ENCODE results near the gene DFFA. TPM values are rescaled to one million over a fixed set of nuclear protein-coding genes. Genes with fewer than 3 reads are reported as not detected.
"Not testable (repeated sequence)": the region's sequence is repeated elsewhere in the genome, so short reads cannot be mapped to it uniquely, and the experiment has no call there.

Gene DFFA
- polyA plus RNA-seq, 2 of the 4 experiments (the other 2 are of a cell fraction), result 28.5 to 31.7 TPM

GRCh38 chr1:10415967-10416366, 56.4 kb downstream of the DFFA start:
- TF ChIP-seq HEYL (CRISPR knock-in tag; IDR thresholded peaks at IDR 0.05) (peak; percentile 49), EHF (CRISPR knock-in tag; IDR thresholded peaks at IDR 0.05) (0 out of 2 replicates have a peak, but pooled peaks have one; percentile 53), HMGXB4 (CRISPR knock-in tag; IDR thresholded peaks at IDR 0.05; ENCODE audit: borderline replicate concordance) (0 out of 2 replicates have a peak, but pooled peaks have one; percentile 65), TP53 (CRISPR knock-in tag; IDR thresholded peaks at IDR 0.05) (peak; percentile 59; the same call in 1 of the 2 replicates)
- not testable (repeated sequence) for DNase-seq (ENCODE audit: low read depth in 1 of 2, low spot score in 1 of 2); FAIRE-seq; ATAC-seq; H3K9me3 ChIP-seq
- peak overlapping the region; percentile 90 for H3K4me2 ChIP-seq
- POLR2A ChIA-PET, result interaction anchor here (1.0 to 2.4 kb wide), 5 partner anchors 8 to 29 kb away, joined by 4 to 25 read pairs (median 6); partner anchors contain the start of gene PGD
- H3K4me1 ChIP-seq, result peaks cover 98% of the 10 kb centered on the region
- WGBS (ENCODE audit: missing lambda C conversion rate), result 47% methylated on average over 1 of the region's 1 CpG
- H3K27ac ChIP-seq, result peak overlapping the region; percentile 95 to 99
- CTCF ChIA-PET, result interaction anchor here (0.9 to 2.3 kb wide), 7 partner anchors 8 to 38 kb away, joined by 3 to 17 read pairs (median 5); partner anchors contain the start of genes CENPS and PGD
- H3K4me3 ChIP-seq, result peak overlapping the region; percentile 10; the same call in 1 of the 3 replicates

GRCh38 chr1:10415211-10415930, 57.0 kb downstream of the DFFA start:
- no peaks in the 10 kb centered on the region for H3K9me3 ChIP-seq
- TF ChIP-seq CHD4 (IDR thresholded peaks at IDR 0.05; ENCODE audit: borderline replicate concordance) (no peak), CEBPB (IDR thresholded peaks at IDR 0.05) (peak; percentile 66 to 91), FOSL2 (IDR thresholded peaks at IDR 0.05) (no peak), FOSL2 (CRISPR knock-in tag; IDR thresholded peaks at IDR 0.05) (peak; percentile 40; the same call in 1 of the 2 replicates), CBX8 (IDR thresholded peaks at IDR 0.05) (no peak), MAFK (IDR thresholded peaks at IDR 0.05; ENCODE audit: partially characterized antibody) (peak; percentile 99), EP300 (IDR thresholded peaks at IDR 0.05) (peak; percentile 68 to 87; a peak in 3 of 5 replicates), EHF (CRISPR knock-in tag; IDR thresholded peaks at IDR 0.05) (0 out of 2 replicates have a peak, but pooled peaks have one; percentile 15), NFE2L2 (conservative IDR thresholded peaks at IDR 0.05; ENCODE audit: low read length) (peak; percentile 98), RARB (CRISPR knock-in tag; IDR thresholded peaks at IDR 0.05) (peak; percentile 33; the same call in 1 of the 2 replicates), GATA3 (IDR thresholded peaks at IDR 0.05; ENCODE audit: borderline replicate concordance) (peak; percentile 42; the same call in 1 of the 2 replicates), FOSB (CRISPR knock-in tag; IDR thresholded peaks at IDR 0.05) (peak; percentile 24; the same call in 1 of the 2 replicates), EHMT2 (IDR thresholded peaks at IDR 0.05; ENCODE audit: low read depth) (no peak), JUN (IDR thresholded peaks at IDR 0.05) (peak; percentile 78 to 81; a peak in 4 of 5 replicates), MAX (IDR thresholded peaks at IDR 0.05) (peak; percentile 50; the same call in 1 of the 2 replicates), HOXB13 (CRISPR knock-in tag; IDR thresholded peaks at IDR 0.05; ENCODE audit: low read depth) (peak; percentile 74; the same call in 1 of the 2 replicates), PHF8 (IDR thresholded peaks at IDR 0.05; ENCODE audit: borderline replicate concordance, low read depth) (no peak), ZSCAN20 (CRISPR knock-in tag; IDR thresholded peaks at IDR 0.05) (0 out of 2 replicates have a peak, but pooled peaks have one; percentile 37), USF2 (IDR thresholded peaks at IDR 0.05) (no peak), HOXB5 (CRISPR knock-in tag; IDR thresholded peaks at IDR 0.05) (peak; percentile 58; the same call in 1 of the 2 replicates)
- TF ChIP-seq, protein P1, sequence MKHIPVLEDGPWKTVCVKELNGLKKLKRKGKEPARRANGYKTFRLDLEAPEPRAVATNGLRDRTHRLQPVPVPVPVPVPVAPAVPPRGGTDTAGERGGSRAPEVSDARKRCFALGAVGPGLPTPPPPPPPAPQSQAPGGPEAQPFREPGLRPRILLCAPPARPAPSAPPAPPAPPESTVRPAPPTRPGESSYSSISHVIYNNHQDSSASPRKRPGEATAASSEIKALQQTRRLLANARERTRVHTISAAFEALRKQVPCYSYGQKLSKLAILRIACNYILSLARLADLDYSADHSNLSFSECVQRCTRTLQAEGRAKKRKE (CRISPR knock-in tag; IDR thresholded peaks at IDR 0.05; ENCODE audit: low read depth), result no peak; the same call in 1 of the 2 replicates
- ChIA-PET POLR2A (interaction anchor here (1.0 to 2.4 kb wide), 5 partner anchors 9 to 28 kb away, joined by 4 to 25 read pairs (median 6); partner anchors contain the start of gene PGD), CTCF (interaction anchor here (0.6 to 2.3 kb wide), 8 partner anchors 9 to 52 kb away, joined by 3 to 17 read pairs (median 5); partner anchors contain the start of genes CENPS and PGD)
- 4% methylated on average over 6 of the region's 6 CpGs for WGBS (ENCODE audit: missing lambda C conversion rate)
- H3K4me3 ChIP-seq, result peak overlapping the region; percentile 10; the same call in 1 of the 3 replicates
- peak; percentile 90 for FAIRE-seq
- peak; percentile 80 to 81 for ATAC-seq
- peak overlapping the region; percentile 90 for H3K4me2 ChIP-seq
- peak; percentile 51 to 96 for DNase-seq (ENCODE audit: low read depth in 1 of 2, low spot score in 1 of 2)
- peaks cover 98% of the 10 kb centered on the region for H3K4me1 ChIP-seq
- H3K27ac ChIP-seq, result peak overlapping the region; percentile 95 to 99

Data from A549 (cell line).